Stimulated activated CD4-positive, alpha-beta T cell treated with anti-CD3 and anti-CD28 coated beads, TNF-alpha, amount 100 ng/mL, for 48 hours (primary cell): ENCODE results near the gene SLC18A3.

ENCODE experiments used
- DNase-seq, 3 donors: peaks; one replicate each; pipeline ENCODE4 v3.0.0-alpha.2; 2020; ENCODE audit warnings: low read depth in 3 of 3

Gene SLC18A3

GRCh38 chr10:49610114-49610457 lies at the start of gene SLC18A3:
Gene SLC18A3, plus strand, starts transcription at chr10:49610310. Its CDS starts 431 bp downstream, at chr10:49610741.
- no peak for DNase-seq

DNA sequence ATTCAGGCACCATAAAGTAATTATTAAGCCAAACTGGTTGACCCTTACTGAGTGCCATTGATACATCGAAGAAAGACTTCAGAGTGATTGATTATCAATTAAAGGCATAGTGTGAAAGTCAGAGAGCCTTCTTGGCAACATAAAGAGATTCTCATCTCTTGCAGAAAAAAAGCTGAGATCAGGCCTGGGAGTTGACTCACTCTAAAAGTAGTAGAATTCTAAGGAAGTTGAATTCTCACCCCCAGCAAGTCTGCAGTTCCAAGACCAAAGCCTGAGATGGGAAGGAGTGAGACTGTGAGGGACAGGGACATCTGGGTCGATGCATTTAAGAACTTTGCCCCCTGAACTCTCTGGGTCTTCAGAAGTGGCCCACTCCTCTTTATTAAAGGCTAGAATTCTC lies 49.6 kb upstream of the SLC18A3 start:
- DNase-seq = no peak

- DNase-seq = no peak
Measured at GRCh38 chr10:49562893-49563292, 47.2 kb upstream of the SLC18A3 start.

DNA sequence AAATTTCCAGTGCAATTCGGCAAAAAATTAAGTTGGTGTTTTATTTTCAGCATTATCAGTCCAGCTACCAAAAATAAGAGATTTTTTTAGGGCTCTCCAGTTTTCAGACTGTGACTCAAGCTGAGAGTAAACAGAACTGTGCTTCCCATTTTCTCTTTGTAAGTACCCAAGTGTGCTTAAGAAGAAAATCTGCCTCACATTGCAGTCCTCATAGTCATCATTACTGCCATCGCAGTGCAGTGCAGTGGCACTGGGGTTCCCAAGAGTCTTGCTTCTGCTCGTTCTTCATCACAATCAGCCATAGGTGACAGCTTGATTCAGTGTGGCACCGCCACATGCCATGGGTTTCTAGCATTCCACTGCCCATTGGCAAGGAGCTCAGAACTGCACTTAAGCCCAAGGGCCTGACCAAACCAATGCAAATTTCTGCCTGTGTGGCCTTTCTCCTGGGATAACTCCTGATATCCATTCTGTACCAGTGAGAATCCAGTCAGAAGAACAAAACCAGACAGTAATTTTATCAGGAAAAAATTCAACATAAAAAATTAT lies 45.6 kb upstream of the SLC18A3 start:
- DNase-seq = no peak

DNA sequence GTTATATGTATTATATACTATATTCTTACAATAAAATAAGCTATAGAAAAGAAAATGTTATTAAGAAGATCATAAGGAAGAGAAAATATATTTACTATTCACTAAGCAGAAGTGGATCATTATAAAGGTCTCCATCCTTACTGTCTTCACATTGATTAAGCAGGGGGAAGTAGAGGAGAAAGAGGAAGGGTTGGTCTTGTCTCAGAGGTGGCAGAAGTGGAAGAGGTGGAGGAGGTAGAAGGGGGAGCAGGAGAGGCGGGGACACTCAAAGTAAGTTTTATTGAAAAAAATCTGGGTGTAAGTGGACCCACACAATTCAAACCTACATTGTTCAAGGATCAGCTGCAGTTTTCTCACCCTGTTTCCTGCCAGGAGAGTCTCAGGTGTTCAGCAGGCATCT lies 42.3 kb upstream of the SLC18A3 start:
- DNase-seq = no peak

- no peak for DNase-seq
Measured at GRCh38 chr10:49568235-49568634, 41.9 kb upstream of the SLC18A3 start.

DNA sequence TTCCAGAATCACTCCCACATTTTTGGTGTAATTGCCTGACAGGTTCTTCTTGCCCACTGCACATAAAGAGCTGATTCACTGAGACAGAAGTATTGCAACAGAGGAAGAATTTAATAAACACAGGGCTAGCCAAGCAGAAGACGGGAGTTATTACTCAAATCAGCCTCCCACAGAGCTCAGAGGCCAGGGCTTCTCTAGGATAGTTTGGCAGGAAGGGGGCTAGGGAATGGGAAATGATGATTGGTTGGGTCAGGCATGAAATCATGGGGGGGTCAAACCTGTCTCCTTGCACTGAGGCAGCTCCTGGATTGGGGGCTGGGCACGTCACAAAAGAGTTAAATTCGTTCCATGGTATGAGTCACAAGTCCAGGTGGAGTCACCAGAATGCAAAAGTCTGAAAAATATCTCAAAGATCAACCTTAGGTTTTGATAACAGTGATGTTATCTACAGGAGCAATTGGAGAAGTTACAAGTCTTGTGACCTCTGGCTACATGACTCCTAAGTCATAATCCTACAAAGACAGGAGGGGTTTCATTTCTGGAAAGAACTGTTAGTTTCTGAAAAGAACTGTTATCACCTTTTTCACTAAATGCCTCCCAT lies 41.0 kb upstream of the SLC18A3 start:
- no peak for DNase-seq

DNA sequence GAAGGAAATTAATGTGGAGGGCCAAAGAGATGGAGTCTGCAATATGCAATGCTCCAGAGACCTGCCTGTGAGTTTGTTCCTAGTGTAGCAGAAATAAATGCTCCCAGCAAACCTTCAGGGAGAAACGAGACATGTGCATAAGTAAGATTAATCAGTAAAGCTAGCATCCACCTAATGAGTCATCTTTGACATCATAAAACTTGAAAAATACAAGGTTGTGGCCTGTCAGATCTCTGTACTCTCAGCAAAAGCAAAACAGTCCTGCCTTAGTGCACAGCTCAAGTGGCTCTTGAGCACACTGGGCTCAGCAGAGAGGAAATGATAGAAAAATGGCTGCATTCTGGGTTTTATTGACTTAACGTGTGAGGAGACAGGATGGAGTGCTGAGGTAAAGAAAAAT lies 38.7 kb upstream of the SLC18A3 start:
- DNase-seq = no peak

- no peak for DNase-seq
Measured at GRCh38 chr10:49572594-49573114, 37.5 kb upstream of the SLC18A3 start.

DNA sequence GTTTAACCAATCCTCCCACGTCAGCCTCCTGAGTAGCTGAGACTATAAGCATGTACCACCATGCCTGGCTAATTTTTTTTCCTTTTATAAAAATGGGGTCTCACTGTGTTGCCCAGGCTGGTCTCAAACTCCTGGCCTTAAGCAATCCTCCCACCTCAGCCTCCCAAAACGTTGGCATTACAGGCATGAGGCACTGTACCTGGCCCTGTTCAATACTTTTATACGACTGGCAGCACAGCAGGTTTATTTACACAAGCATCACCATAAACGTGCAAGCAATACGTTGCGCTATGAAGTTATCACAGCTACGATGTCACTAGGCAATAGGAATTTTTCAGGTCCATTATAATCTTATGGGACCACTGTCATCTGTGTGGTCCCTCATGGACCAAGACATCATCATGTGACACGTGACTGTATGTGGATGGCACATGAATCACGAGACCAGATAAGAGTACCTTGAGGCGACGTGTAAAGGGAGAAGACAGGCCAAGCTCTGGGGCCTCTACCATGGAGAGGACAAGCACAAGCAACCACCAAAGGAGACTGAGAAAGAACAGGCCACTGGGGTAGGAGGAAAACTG lies 34.5 kb upstream of the SLC18A3 start:
- DNase-seq = no peak

DNA sequence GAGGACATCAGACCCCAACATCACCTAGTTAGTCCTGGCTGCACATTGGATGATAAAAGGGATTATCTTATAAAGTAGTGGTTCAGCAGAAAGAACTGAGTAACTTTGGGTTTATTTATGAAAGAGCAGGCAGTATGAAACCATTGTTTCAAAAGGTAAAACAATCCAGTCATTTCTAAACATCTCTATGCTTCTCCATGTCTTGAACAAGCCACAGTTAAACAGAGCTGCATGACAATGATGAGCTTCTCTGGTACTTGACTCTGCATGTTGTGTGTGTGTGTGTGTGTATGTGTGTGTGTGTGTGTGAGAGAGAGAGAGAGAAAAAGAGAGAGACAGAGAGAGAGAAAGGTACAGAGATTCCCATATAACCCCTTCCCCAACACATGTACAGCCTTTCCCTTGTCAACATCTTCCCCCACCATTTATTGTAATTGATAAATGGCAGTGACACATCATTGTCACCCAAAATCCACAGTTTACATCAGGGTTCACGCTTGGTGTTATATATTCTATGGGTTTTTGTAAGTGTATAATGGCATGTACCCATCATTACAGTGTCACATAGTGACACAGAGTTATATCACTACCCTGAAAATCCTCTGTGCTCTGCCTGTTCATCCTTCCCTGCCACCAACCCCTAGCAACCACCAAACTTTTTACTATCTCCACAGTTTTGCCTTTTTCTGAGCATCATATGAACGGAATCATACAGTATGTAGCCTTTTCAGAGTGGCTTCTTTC lies 32.8 kb upstream of the SLC18A3 start:
- no peak for DNase-seq

GRCh38 chr10:49578392-49578791 lies 31.7 kb upstream of the SLC18A3 start:
- no peak for DNase-seq

- no peak for DNase-seq
Measured at GRCh38 chr10:49579621-49580020, 30.5 kb upstream of the SLC18A3 start.

DNA sequence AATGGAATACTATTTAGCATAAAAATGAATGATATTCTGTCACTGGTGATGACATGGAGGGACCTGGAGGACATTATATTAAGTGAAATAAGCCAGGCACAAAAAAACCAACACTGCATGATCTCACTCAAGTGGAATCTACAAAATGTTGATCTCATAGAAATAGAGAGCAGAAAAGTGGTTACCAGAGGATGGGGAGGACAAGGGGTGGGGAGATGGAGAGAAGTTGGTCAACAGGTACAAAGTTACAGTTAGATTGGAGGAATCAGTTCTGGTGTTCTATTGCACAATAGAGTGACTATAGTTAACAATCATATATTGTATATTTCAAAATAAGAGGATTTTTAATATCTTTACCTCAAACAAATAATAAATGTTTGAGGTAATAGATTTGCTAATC lies 24.7 kb upstream of the SLC18A3 start:
- DNase-seq = no peak

- DNase-seq = no peak
Measured at GRCh38 chr10:49587981-49588380, 22.1 kb upstream of the SLC18A3 start.

- DNase-seq = peak; percentile 25 to 44 (median 26)
Measured at GRCh38 chr10:49592726-49593563, 17.2 kb upstream of the SLC18A3 start.

DNA sequence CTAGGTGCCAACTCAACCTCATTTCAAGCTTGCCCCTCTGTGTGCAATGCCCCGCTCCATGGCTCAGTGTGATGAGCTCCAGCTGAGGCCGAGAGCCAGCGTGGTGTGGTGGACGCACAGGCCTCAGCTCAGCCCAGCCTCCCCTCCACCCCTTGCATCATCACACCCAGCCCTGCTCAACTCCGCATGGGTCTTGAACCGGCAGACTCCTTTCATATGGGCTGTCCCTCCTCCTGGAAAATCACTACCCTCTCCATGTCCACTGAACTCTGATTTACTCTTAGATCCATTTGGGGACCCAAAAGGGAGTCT lies 16.6 kb upstream of the SLC18A3 start:
- no peak for DNase-seq

GRCh38 chr10:49593998-49594397 lies 16.1 kb upstream of the SLC18A3 start:
- DNase-seq = no peak

DNA sequence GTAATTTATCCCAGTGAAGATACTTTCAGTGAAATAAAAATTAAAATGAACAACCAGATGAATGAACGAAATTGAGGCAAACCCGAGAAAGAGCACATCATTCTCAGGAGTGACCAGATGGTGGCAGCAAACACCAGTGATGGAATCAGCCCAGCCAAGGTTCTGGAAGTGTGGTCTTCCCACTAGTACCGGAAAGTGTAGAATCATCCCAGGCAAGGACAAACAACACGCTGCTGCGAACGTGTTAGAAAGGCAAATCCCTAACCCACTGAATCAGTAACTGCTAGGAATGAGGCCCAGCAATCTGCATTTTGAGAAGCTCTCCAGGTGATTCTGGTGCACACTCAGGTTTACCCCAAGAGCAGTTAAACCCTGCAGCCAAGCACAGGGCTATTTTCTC lies 15.5 kb upstream of the SLC18A3 start:
- no peak for DNase-seq

DNA sequence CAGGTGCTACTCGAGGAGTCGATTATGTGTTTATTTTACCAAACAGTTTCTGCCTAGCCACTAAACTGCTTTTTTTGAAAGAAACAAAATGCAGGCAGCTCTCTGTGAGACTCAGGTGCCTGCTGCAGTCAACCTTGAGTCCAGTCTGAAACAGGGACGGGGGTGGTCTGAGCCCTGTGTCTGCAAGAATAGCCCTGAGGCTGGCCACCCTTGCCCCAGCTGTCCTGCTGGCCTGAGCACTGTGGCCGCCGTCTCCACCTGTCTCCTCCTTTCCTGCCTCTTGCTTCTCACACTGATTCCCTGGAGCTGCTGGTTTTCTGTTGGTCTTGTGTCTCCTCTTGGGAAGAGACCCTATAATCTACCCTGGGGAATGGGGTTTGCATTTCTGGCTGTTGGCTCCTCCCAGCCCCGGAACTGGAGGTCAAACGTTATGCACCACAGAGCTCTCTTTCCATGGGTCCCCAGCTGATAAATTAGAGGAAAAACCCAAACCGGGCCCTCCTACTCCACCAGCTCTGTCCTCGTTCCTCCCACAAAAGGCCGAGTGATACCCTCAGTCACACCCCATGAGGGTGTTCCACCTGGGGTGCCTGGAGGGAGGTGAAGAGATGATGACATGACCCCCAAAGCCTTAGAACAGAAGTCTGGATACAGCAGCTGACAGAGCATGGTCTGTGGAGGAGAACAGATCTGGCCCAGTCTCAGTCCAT lies 15.0 kb upstream of the SLC18A3 start:
- DNase-seq = no peak

DNA sequence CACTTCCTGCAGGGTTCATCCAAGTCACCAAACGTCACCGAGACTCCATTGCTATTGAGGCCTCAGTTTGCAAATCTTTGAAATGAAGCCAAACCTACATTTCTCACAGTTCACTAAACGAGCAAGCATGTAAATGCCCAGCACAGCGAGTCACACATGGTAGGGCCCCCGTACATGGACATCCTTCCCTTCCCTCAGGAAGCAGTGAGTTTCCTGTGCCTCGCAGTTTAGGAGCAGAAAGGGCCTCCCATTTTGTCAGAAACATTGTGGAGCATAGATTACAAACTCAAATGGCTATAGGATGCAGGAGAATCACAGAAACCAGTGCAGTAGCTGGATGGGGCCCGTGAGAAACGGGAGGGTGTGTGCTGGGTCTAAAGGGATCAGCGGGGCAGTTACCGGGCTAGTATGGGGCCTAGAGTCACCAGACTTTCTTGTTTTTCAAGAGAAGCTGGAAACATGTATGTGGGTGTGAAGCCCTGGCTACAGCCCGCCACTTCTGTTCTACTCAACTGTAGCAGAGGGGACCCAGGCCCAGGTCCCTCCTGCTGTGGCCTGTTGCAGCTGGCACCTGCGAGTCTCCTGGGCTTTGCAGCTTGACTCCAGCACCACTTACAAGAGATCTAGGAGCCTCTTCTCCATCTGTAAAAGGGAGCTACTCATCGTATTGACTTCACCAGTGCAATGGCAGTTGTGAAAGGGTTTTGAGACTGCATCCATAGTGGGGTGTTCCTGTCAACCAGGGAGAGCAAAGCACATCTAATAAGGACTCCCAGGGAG lies 14.2 kb upstream of the SLC18A3 start:
- DNase-seq = no peak
